ENCODE measurements around the gene THSD7A.

- no peak for TF ChIP-seq TAF1 (IDR thresholded peaks at IDR 0.05; ENCODE audit: borderline replicate concordance, low read depth, low read length)
- TF ChIP-seq POLR2AphosphoS5 (IDR thresholded peaks at IDR 0.05; ENCODE audit: low read depth, low read length), result no peak
Observed at GRCh38 chr7:11328309-11328708, 503.7 kb downstream of the THSD7A start.

Data from GM12892 (cell line).